HG03196 (cell line): ENCODE results near the gene SNCB.

Experiments
- ATAC-seq: cut with Tn5 transposase; IDR thresholded peaks from one replicate; pipeline ENCODE4 v1.9.1; 2021; ENCODE audit not compliant: unreplicated experiment

Gene SNCB

GRCh38 chr5:176629853-176630680 is at the start of gene SNCB, which contains the start of gene EIF4E1B:
SNCB (minus strand) TSS chr5:176630534; CDS start chr5:176629654, 880 bp downstream.
EIF4E1B (plus strand) TSS chr5:176630675; CDS start chr5:176642788, 12,113 bp downstream.
- ATAC-seq = peak; percentile 52

GRCh38 chr5:176679365-176680225 is 49.3 kb upstream of the SNCB start:
- no peak for ATAC-seq

- ATAC-seq = no peak
These were observed 48.2 kb upstream of the SNCB start for GRCh38 chr5:176678584-176678983.

GRCh38 chr5:176677209-176677939 is 47.0 kb upstream of the SNCB start:
- no peak for ATAC-seq

GRCh38 chr5:176676361-176676824 is 46.1 kb upstream of the SNCB start:
- ATAC-seq = peak; percentile 86

GRCh38 chr5:176675676-176676360 is 45.5 kb upstream of the SNCB start:
- no peak for ATAC-seq

GRCh38 chr5:176674799-176675198 is 44.5 kb upstream of the SNCB start:
- no peak for ATAC-seq

GRCh38 chr5:176673651-176674583 is 43.6 kb upstream of the SNCB start:
- no peak for ATAC-seq

- ATAC-seq = no peak
These were observed 41.8 kb upstream of the SNCB start for GRCh38 chr5:176671890-176672747.

GRCh38 chr5:176671399-176671798 is 41.1 kb upstream of the SNCB start:
- no peak for ATAC-seq

- ATAC-seq = no peak
These were observed 40.1 kb upstream of the SNCB start for GRCh38 chr5:176670449-176670848.

GRCh38 chr5:176667637-176668036 is 37.3 kb upstream of the SNCB start:
- no peak for ATAC-seq

GRCh38 chr5:176665517-176665916 is 35.2 kb upstream of the SNCB start:
- ATAC-seq = no peak

- ATAC-seq = no peak
These were observed 34.6 kb upstream of the SNCB start for GRCh38 chr5:176664886-176665285.

- no peak for ATAC-seq
These were observed 34.1 kb upstream of the SNCB start for GRCh38 chr5:176664479-176664878.

GRCh38 chr5:176663566-176663965 is 33.2 kb upstream of the SNCB start:
- ATAC-seq = no peak

GRCh38 chr5:176662371-176663333 is 32.3 kb upstream of the SNCB start:
- ATAC-seq = no peak
